ENCODE data around the gene CTNNBIP1.
A peak's percentile ranks its signal among the peaks of the same experiment; 100 is the strongest.
"Not testable (repeated sequence)": the region's sequence is repeated elsewhere in the genome, so short reads cannot be mapped to it uniquely, and the experiment has no call there.

The CTNNBIP1 gene, protein sequence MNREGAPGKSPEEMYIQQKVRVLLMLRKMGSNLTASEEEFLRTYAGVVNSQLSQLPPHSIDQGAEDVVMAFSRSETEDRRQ

DNA sequence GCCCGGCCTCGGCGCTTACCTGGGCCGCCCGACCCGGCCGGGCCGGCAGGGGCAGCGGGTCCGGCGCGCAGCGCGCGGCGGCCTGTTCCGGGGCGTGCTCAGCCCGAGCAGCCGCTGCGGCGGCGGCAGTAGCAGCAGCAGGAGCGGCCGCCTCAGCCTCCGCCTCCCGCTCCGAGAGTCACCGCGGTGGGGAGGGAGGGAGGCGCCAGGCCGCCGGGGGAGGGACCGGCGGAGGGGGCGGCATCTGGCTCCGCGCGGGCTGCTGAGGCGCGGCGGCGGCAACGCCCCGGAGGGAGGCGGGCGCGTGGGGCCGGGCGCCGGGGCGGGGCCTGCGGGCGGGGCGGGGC, at the start of gene CTNNBIP1:
Gene CTNNBIP1 (minus strand): TSS at position 194 of the 347 bp plus-strand sequence. CDS start 38,205 bp downstream, outside the sequence.
- DNase-seq (ENCODE audit: low read depth in 2 of 2), result no peak

DNA sequence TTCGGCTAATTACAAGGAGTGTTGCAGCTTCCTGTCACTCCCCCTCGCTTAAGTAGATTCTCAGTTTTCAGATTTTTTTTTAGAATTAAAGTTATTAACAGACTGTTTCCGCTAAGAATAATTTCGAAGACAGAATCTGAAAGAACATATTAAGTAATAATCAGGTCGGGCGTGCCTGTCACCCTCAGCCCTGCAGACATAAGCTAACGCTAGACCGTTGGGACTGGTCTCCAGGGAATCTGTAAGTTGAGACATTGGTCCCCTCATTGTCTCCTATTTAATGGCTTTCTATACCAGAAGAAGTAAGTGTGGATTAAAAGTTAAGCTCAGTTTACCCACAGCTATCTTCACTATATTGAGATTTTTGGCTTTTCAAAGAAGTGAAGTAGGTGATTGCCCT, 47.7 kb upstream of the CTNNBIP1 start:
- no peak for DNase-seq (ENCODE audit: low read depth in 2 of 2)

DNA sequence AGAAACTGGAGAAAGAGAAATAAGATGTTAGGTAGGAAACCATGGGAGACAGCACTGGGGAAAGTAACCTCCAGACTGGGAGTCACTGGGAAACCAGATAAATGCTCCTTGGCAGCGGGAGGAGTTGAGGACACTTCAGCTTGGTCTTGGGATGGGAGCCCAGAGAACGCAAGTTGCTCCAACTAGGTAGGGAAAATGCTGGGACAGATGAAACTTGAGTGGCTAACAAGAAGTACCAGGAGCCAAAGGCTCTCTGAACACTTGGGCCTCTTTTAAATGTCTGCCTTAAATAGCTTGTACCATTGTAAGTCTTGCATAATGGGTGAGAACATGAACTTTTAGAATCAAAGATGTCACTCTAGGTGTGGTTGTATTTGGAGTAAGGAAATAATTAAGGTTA, 36.2 kb upstream of the CTNNBIP1 start:
- DNase-seq (ENCODE audit: low read depth in 2 of 2), result no peak

DNA sequence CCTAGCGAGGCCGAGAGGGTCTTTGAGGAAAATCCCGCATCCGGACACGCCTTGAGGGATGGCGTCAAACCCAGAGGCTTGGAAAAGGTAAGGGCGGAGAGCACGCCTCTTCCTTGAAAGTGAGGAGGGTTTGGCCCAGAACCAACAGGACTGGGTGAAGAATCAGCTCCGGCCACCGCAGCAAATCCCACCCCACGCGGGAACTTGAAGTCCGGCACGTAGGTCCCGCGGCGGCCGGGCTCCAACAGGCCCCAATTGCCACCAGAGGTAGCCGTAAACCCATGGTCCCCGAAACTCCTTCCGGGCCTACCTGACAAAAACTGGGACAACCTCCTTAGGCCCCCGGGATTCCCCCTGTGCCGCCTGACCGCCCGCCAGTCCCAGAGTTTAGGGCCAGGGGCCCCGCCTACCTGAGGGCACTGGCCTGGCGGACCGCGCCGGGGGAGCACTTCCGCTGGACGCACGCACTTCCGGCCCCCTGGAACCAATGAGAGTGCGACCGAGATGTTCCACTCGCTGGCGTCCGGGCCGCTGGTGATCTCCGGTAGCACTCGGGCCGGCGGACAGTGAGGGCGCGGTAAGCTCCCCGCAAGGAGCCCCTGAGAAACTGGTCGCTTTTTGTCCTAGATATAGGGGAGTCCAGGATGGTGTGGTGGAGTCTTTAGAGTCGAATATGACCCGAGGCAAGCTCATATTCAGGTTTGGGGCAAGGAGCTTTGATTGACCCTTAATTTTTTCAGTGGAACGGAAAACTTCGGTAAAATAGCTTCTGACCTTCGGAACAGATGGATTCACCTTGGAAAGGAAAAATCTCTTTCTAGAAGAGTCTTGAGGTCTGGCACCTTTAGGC, 33.1 kb upstream of the CTNNBIP1 start, which contains the start of the genes LZIC and NMNAT1:
Gene LZIC (minus strand): TSS at position 453 of the 850 bp plus-strand sequence. CDS start 6,772 bp downstream, outside the sequence.
Gene NMNAT1 (plus strand): TSS at position 537 of the 850 bp plus-strand sequence. CDS start 28,599 bp downstream, outside the sequence.
- peak; percentile 78 to 82 for DNase-seq (ENCODE audit: low read depth in 2 of 2)

DNA sequence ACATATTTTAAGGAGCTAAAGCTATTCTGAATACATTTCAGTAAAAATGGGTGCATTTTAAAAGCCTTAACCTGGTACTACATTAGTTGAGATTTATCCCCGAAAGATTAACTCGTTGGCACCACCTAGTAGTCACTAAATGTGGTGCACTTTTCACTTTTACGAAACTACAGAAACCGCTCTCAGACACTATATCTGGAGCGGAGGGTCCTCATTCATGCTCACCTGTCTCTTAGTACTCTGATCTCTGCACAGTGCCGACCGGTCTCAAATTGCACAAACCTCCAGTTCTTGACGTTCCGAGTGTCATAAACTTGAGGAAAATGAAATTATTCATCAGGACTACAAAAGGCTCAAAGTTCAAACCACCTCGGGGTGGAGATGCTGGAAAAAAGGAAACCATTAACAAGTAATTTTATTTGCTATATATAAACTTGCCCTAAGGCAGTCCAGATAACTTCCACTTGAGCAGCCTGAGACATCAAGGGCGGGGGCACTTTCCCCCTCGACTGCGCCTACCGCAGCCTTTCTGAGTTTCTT, 32.4 kb upstream of the CTNNBIP1 start:
- DNase-seq (ENCODE audit: low read depth in 2 of 2), result peak; percentile 27 to 30

DNA sequence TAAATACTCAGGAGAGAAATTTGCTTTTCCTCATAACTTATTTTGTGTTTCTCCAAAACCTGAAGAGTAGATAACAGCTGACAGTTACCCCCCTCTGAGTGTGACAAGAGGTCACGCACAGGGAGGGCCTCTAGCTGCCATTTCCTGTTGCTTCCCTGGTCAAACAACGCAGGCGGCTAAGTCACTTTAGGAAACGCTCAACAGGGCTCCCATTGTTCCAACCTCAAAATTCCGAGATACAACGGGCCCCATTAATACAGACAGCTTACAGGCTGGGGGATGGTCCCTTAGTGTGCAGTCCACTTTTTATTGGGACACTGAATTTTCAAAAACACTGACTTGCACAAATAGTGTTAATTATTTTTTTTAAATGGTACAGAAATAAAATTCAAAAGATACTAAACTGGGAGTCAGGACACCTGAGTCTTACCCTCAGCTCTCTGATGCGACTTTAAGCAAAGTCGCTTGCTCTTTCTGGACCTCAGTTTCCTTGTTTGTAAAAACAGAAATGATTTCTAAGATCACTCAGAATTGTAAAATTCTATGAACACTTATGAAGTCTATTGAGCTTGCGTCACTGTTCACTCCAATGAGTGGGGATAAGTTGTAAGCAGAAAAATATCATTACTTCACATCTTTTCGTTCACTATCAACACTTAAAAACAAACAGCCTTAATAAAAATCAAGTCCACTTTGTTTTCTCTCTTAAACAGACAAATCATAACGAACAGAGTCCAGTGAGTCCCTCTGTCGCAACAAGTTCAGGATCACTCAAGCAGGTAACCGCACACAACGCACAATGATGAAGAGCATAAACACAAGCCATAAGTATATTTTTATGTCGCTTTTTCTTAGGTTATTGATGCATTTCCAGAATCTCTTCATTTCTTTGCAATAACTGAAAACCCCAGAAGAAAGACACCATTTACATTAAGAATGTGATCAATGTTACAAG, 19.6 kb upstream of the CTNNBIP1 start:
- DNase-seq (ENCODE audit: low read depth in 2 of 2), result no peak

DNA sequence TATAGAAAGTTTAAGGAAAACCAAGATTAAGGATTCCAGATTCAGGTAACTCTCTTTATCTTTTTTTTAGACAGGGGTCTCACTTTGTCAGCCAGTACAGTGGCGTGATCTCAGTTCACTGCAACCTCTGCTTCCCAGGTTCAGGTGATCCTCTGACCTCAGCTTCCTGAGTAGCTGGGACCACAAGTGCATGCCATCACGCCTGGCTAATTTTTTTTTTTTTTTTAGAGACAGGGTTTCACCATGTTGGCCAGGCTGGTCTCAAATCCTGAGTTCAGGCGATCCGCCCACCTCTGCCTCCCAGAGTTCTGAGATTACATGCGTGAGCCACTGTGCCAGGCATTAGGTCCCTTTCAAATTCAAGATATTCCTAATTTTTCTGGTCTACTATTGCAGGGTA, 17.2 kb upstream of the CTNNBIP1 start:
- no peak for DNase-seq (ENCODE audit: low read depth in 2 of 2)

DNA sequence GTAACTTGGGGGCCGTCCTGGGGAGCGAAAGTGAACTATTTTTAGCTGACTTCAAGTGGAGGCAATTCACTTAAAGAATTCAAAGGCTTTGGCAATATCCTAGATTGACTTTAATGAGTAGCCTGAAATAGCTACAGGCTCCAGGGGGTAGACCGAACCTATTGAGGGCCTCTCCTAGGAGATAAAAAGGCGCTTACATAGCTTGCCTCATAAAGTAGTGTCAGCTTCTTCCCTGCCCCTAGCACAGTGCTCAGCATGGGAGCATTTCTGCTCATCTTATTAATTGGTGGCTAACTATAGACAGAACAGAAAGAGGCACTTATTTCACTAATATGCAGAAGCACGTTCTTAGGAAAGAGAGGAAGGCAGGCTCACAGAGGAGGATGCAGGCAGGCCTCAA, 12.3 kb upstream of the CTNNBIP1 start:
- DNase-seq (ENCODE audit: low read depth in 2 of 2), result no peak

DNA sequence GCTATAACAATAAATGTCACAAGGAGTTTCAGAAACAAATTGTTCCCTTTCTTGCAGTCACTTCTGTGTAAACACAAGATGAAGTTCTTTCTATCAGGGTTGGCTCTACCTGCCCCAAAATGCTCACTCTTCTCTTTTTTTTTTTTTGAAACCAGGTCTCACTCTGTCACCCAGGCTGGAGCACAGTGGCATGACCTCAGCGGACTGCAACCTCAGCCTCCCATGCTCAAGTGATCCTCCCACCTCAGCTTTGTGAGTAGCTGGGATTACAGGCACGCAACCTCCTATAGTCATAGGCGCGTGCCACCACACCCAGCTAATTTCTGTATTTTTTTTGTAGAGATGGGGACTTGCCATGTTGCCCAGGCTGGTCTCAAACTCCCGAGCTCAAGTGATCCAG, 10.5 kb upstream of the CTNNBIP1 start:
- DNase-seq (ENCODE audit: low read depth in 2 of 2), result no peak

DNA sequence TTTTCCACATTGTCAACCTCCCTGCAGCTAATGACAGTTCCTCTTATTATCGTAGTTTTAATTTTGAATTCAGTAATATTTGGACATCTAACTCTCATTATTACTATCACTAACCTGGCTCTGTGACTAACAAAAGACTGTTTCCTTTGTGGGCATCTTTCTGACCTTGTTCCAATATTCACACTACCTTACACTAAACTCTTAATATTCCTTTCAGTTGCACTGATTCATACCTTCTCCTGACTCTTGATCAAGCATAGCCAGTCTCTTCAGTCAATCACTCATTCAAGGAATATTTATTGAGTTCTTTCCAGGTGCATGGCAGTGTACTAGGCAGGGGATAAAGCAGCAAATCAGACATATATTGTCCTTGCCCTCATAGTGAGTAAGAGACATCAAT, 7.8 kb upstream of the CTNNBIP1 start:
- no peak for DNase-seq (ENCODE audit: low read depth in 2 of 2)

DNA sequence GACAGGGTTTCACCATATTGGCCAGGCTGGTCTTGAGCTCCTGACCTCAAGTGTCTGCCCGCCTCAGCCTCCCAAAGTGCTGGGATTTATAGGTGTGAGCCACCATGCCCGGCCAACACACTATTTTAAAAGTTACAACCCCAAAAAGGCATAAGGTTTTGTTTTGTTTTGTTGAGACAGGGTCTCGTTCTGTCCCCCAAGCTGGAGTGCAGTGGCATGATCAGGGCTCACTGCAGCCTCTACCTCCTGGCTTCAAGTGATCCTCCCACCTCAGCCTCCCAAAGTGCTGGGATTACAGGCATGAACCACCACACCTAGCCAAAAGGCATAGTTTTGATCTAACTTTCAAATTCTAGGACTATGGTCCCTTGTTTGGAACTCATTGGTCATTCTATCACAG, 7.4 kb upstream of the CTNNBIP1 start:
- not testable (repeated sequence) for DNase-seq (ENCODE audit: low read depth in 2 of 2)

DNA sequence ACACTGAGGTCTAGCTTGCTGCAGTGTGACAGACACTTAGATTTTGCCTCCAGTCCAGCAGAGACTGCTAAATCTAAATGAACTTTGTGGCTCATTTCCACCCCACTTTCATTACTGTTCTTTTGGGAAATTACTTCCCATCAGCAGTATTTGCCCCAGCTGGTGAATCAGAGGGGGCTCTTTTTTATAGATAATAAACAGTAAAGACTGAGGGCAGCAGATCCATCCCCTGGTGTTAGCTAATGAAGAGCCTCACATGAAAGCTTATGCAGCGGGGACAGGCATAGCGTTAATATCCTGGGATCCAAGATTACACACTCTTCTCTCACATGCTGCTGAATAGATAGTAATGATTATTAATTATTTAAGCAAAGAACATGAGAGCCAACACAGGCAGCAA, 6.4 kb upstream of the CTNNBIP1 start:
- DNase-seq (ENCODE audit: low read depth in 2 of 2), result no peak

DNA sequence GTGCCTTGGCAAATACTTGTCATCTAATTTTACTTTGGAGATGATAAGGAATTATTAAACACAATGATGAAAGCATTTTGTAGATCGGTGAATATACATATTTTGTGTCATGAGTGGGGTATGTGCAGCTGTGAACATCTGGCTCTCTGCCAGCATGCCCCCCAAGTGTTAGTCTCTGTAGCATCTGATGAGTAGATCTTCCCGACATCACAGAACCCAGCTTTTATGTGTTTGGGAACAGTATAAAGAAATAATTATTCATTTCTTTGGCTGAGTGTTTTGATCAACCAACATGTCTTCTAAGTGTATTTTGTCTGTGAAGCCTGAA, 4.5 kb upstream of the CTNNBIP1 start:
- no peak for DNase-seq (ENCODE audit: low read depth in 2 of 2)

DNA sequence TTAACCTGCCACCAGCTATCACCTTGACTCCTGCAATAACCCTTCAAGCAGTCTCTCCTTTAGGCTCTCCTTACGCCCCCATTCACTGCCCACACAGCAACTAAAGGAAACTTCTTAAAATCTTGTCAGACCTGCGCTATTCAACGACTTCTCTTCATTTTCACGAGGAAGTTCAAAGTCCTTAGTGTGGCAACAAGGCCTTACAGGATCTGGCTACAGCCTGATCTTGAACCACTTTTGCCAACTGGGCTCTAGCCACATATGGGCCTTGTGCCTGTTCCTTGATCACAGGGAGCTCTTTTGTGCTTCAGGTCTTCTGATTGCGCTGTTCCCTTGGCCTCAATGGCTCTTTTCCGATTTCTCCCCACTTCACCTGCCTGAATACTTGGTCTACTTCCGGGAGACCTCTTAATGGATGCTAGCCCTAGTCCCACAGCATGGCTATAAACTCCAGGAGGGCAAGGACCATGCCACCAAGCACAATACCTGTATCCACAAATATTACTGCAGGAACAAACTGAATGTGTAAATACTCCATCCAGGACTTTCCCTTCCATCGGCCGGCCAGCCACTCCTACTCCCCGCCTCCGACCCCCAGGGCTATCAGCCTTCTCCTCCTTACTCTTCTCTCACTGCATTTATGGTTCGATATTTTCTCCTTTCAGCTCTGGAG, 2.3 kb upstream of the CTNNBIP1 start:
- DNase-seq (ENCODE audit: low read depth in 2 of 2), result no peak

DNA sequence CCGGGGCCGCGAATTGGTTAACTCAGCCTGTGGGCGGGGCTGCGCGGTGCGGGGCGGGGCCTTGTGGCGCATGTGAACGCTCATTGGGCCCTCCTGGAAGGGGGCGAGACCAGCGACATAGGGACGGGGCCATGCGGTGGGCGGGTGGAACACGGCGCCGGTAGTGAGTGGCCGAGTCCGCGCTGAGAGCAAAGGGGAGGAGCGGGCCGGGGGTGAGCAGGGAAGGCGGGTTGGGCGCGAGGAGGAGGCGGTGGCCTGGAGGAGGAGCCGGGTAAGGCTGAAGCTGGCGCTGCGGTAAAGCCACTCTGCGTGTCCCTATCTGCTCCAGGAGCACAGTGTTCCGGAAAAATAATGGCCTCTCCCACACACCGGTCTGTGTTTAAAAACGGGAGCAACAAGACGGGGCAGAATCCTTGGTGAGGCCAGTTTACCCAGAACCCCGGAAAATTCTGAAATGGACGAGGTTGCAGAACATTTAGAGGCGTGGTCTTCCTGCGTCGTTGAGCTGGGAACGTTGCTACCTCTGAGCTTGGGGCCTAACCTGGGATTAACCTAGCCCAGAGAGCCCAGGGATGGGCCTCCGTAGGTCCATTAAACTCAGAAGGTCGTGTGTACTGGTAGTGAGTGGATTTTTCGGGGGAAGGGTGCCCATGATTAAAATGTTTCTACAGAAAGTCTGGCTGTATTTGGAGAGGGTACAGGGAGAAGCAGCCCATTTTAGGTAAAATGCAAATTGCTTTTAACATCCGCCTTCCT, 532 bp upstream of the CTNNBIP1 start:
- peak; percentile 98 for DNase-seq (ENCODE audit: low read depth in 2 of 2)

DNA sequence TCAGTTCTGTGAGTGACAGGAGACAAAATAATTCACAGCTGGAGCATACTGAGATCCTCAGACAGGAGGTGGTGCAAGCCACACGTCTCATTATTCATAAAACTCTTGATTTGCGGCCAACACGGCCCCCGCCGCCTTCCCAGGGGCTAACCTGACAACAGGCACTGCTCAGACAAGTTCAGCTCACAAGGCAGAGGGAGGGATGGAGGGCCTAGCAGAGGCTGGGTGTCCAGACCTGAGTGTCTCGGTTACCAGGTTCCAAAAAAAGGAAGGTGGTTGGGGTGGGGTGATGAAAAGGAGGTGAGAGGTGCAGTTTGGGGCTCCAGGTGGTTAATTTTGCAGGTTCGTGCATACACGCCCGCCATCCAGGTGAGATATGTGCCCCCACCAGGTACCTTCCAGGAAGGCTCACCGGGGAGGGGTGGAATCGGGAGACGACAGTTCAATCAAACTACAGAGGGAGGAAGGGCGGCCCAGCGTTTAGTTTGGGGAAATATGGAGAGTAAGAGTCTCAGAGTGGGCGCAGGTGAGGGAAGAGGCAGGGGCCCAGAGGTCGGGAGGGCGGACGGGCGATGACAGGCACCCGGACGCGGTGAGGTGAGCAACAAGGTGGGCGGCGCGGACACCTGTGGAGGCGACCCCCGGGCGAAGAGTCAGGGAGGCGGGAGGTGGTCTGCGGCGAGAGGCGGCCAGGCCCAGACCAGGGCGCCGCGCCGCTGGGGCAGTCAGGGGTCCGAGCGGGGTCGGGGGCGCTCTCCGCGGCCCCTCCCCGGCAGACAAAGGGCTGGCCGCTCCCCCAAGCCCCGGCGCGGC, 629 bp downstream of the CTNNBIP1 start:
- no peak for DNase-seq (ENCODE audit: low read depth in 2 of 2)

DNA sequence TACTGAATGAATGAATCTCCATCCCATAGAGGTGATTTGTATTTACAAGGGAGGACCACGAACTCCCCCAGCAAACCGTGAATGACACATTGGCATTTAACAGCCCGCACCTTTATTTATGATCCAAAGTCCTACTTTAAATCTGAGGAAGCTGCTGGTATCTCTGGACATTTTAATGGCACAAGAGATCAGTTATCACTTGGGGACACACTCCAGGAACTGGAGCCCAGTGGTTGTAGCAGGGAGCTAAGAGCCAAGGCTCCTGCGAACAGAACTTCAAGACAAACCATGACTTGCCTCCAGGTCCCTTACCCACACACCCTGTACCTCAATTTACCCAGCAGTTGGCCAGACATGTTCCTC, 1.2 kb downstream of the CTNNBIP1 start:
- no peak for DNase-seq (ENCODE audit: low read depth in 2 of 2)

DNA sequence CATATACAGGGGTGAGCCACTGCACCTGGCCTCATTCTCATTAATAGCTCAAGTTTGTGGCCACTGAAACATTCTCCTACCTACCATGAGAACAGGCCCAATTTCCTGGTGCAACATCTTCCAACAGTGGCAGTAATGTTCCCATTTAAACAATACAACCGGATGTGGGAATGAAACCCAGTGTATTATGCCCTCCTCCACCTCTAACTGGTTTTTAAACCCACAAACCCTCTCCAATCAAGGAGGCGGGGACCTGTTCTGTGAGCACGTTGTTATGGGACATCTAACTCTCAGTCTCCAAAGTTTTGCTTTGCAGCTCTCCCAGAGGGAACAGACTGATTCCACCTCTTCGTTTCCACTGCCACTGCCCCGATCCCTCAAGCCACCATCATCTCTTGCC, 2.6 kb downstream of the CTNNBIP1 start:
- DNase-seq (ENCODE audit: low read depth in 2 of 2), result no peak

DNA sequence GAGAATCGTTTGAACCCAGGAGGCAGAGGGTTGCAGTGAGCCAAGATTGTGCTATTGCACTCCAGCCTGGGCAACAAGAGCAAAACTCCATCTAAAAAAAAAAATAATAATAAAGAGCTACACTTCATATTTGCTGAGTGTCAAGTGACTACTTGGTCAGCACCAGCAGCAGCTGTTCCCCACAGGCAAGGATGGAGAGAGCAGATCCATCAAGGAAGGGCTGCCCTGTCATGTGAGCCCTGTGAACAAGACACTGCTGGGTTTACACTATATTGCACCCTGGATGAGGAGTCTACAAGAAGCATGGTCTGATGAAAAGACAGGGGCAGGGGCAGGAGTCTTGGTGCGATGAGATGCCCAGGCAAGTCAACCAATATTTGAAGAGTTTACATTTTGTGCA, 3.6 kb downstream of the CTNNBIP1 start:
- DNase-seq (ENCODE audit: low read depth in 2 of 2), result no peak

DNA sequence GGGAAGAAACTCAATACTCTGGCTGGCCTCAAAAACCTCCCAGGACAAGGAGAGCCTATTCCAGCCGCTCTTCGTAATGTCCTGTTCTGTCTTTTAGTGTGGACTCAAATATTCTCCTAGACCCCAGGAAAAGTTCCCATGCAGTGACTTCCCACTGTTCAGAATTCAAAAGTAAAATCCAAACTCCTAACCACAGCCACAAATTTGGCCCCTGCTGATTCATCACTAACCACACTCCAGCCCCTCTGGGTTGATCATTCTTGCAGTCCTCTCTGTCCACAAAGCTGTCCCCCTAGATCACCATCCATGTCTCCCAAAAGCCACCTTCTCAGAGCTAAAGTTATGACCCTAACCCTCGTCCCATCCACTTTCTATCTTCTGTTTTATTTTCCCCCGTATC, 5.1 kb downstream of the CTNNBIP1 start:
- no peak for DNase-seq (ENCODE audit: low read depth in 2 of 2)

Data from fibroblast of skin of left quadriceps (primary cell).